ENCODE data around the gene STARD7. TPM values are rescaled to one million over a fixed set of nuclear protein-coding genes. Genes with fewer than 3 reads are reported as not detected.

The STARD7 gene
- total and polyA plus RNA-seq, 2 of the 13 experiments (the other 11 are each of a cell fraction or from before 2014, with no cell fraction given), result 88.2 to 300 TPM

DNA sequence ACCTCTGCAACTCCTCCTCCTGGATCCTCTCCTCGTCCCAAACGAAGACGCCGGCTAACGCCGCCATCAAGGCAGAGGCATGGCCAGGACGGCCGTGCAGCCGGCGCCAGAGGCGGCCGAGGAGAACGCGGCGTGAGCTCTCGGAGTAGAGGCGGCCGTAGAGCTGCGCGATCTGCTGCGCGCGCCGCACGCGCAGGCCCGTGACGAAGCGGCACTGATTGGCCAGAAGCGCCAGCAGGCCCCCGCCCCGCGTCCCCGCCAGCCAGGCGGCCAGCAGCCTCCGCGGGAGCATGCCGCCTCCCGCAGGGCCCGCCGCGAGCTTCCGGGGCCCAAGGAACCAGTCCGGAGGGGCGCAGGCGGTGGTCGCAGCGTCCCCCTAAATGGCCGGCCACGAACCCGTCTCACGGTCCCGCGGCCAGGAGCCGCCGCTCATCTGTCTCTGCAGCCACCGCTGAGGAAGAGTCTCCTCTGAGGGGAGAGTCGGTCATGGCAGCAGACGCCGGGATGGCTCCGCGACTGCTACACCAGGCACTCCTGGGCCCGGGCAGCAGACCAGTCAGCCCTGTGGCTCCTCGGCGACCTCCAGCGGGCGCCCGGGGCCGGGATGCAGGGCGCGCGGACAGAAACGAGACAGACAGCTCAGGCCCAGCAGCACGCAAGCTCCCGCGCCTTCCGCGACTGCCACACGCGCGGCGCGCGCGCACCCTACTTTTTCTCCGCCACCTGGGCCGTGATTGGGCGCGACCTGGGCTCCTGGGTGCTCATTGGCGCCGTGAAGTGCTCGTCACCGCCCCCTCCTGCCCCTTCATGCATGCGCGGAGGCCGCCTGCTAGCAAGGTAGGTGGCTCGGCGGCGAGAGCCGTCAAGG is at the start of gene STARD7 (continued):
- TF ChIP-seq PRMT3 (CRISPR knock-in tag; IDR thresholded peaks at IDR 0.05; ENCODE audit: borderline replicate concordance, low read depth), result peak; percentile 73; the same call in 1 of the 2 replicates
- TF ChIP-seq IRX3 (CRISPR knock-in tag; IDR thresholded peaks at IDR 0.05; ENCODE audit: borderline replicate concordance, low read depth), result peak; percentile 84; the same call in 1 of the 2 replicates
- TF ChIP-seq HNRNPL (IDR thresholded peaks at IDR 0.05; ENCODE audit: low read depth, low read length), result peak; percentile 78
- TF ChIP-seq GATA4 (IDR thresholded peaks at IDR 0.05; ENCODE audit: borderline replicate concordance, low read depth), result peak; percentile 86; the same call in 1 of the 2 replicates
- TF ChIP-seq, protein P1, sequence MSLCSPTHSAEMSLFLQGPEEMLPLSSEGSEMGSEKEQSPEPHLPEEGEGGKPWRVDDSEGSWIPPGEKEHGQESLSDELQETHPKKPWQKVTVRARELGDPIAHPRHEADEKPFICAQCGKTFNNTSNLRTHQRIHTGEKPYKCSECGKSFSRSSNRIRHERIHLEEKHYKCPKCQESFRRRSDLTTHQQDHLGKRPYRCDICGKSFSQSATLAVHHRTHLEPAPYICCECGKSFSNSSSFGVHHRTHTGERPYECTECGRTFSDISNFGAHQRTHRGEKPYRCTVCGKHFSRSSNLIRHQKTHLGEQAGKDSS (CRISPR knock-in tag; IDR thresholded peaks at IDR 0.05; ENCODE audit: borderline replicate concordance, low read depth), result peak; percentile 88
- TF ChIP-seq, protein P2, sequence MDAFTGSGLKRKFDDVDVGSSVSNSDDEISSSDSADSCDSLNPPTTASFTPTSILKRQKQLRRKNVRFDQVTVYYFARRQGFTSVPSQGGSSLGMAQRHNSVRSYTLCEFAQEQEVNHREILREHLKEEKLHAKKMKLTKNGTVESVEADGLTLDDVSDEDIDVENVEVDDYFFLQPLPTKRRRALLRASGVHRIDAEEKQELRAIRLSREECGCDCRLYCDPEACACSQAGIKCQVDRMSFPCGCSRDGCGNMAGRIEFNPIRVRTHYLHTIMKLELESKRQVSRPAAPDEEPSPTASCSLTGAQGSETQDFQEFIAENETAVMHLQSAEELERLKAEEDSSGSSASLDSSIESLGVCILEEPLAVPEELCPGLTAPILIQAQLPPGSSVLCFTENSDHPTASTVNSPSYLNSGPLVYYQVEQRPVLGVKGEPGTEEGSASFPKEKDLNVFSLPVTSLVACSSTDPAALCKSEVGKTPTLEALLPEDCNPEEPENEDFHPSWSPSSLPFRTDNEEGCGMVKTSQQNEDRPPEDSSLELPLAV (CRISPR knock-in tag; conservative IDR thresholded peaks at IDR 0.05; ENCODE audit: low read depth), result peak; percentile 88
- peak; percentile 93 for TF ChIP-seq ELF4 (CRISPR knock-in tag; IDR thresholded peaks at IDR 0.05; ENCODE audit: borderline replicate concordance)
- TF ChIP-seq EEA1 (CRISPR knock-in tag; IDR thresholded peaks at IDR 0.05; ENCODE audit: borderline replicate concordance), result peak; percentile 90; the same call in 1 of the 2 replicates
- TF ChIP-seq, protein P3, sequence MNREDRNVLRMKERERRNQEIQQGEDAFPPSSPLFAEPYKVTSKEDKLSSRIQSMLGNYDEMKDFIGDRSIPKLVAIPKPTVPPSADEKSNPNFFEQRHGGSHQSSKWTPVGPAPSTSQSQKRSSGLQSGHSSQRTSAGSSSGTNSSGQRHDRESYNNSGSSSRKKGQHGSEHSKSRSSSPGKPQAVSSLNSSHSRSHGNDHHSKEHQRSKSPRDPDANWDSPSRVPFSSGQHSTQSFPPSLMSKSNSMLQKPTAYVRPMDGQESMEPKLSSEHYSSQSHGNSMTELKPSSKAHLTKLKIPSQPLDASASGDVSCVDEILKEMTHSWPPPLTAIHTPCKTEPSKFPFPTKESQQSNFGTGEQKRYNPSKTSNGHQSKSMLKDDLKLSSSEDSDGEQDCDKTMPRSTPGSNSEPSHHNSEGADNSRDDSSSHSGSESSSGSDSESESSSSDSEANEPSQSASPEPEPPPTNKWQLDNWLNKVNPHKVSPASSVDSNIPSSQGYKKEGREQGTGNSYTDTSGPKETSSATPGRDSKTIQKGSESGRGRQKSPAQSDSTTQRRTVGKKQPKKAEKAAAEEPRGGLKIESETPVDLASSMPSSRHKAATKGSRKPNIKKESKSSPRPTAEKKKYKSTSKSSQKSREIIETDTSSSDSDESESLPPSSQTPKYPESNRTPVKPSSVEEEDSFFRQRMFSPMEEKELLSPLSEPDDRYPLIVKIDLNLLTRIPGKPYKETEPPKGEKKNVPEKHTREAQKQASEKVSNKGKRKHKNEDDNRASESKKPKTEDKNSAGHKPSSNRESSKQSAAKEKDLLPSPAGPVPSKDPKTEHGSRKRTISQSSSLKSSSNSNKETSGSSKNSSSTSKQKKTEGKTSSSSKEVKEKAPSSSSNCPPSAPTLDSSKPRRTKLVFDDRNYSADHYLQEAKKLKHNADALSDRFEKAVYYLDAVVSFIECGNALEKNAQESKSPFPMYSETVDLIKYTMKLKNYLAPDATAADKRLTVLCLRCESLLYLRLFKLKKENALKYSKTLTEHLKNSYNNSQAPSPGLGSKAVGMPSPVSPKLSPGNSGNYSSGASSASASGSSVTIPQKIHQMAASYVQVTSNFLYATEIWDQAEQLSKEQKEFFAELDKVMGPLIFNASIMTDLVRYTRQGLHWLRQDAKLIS (CRISPR knock-in tag; IDR thresholded peaks at IDR 0.05), result no peak
- TF ChIP-seq ZNF24 (IDR thresholded peaks at IDR 0.05), result no peak; the same call in 1 of the 2 replicates
- TF ChIP-seq, protein P4, sequence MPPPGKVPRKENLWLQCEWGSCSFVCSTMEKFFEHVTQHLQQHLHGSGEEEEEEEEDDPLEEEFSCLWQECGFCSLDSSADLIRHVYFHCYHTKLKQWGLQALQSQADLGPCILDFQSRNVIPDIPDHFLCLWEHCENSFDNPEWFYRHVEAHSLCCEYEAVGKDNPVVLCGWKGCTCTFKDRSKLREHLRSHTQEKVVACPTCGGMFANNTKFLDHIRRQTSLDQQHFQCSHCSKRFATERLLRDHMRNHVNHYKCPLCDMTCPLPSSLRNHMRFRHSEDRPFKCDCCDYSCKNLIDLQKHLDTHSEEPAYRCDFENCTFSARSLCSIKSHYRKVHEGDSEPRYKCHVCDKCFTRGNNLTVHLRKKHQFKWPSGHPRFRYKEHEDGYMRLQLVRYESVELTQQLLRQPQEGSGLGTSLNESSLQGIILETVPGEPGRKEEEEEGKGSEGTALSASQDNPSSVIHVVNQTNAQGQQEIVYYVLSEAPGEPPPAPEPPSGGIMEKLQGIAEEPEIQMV (CRISPR knock-in tag; IDR thresholded peaks at IDR 0.05; ENCODE audit: low read depth), result peak; percentile 86
- TF ChIP-seq, protein P5, sequence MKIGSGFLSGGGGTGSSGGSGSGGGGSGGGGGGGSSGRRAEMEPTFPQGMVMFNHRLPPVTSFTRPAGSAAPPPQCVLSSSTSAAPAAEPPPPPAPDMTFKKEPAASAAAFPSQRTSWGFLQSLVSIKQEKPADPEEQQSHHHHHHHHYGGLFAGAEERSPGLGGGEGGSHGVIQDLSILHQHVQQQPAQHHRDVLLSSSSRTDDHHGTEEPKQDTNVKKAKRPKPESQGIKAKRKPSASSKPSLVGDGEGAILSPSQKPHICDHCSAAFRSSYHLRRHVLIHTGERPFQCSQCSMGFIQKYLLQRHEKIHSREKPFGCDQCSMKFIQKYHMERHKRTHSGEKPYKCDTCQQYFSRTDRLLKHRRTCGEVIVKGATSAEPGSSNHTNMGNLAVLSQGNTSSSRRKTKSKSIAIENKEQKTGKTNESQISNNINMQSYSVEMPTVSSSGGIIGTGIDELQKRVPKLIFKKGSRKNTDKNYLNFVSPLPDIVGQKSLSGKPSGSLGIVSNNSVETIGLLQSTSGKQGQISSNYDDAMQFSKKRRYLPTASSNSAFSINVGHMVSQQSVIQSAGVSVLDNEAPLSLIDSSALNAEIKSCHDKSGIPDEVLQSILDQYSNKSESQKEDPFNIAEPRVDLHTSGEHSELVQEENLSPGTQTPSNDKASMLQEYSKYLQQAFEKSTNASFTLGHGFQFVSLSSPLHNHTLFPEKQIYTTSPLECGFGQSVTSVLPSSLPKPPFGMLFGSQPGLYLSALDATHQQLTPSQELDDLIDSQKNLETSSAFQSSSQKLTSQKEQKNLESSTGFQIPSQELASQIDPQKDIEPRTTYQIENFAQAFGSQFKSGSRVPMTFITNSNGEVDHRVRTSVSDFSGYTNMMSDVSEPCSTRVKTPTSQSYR (CRISPR knock-in tag; IDR thresholded peaks at IDR 0.05; ENCODE audit: borderline replicate concordance), result peak; percentile 8; the same call in 1 of the 2 replicates
- peak; percentile 78 for TF ChIP-seq ZNF781 (CRISPR knock-in tag; IDR thresholded peaks at IDR 0.05; ENCODE audit: borderline replicate concordance, not compliant biosample characterization)
- TF ChIP-seq ZNF256 (CRISPR knock-in tag; conservative IDR thresholded peaks at IDR 0.05), result peak; percentile 19; the same call in 1 of the 2 replicates
- TF ChIP-seq SAP130 (CRISPR knock-in tag; IDR thresholded peaks at IDR 0.05; ENCODE audit: low read depth), result peak; percentile 83
- no peak for TF ChIP-seq CEBPG (CRISPR knock-in tag; IDR thresholded peaks at IDR 0.05)
- no peak for TF ChIP-seq ZNF20 (CRISPR knock-in tag; IDR thresholded peaks at IDR 0.05)
